ENCODE data around the gene NRP1.

NRP1 gene

DNA sequence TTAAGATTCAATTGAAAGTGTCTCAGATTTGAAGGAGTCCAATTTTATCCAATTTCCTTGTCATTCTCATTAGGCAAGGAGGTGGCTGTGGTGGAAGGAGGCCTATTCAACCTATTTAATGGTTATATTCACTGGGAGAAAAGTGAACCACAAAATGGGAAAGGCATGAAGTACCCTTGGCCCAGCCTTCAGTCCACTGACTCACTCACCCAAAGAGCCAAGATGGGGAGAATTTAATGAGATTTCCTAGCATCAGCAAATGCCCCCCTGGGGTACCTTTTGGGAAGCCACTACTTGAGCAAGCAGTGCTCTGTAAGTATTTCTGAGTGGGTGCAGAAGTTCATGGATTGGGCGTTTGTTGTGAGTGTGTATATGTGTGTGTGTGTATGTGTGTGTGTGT is 144.1 kb downstream of the NRP1 start:
- no peak for DNase-seq (ENCODE audit: low read depth)
- H3K4me3 ChIP-seq (ENCODE audit: low read length), result no peak overlapping the region
- TF ChIP-seq, protein P1, sequence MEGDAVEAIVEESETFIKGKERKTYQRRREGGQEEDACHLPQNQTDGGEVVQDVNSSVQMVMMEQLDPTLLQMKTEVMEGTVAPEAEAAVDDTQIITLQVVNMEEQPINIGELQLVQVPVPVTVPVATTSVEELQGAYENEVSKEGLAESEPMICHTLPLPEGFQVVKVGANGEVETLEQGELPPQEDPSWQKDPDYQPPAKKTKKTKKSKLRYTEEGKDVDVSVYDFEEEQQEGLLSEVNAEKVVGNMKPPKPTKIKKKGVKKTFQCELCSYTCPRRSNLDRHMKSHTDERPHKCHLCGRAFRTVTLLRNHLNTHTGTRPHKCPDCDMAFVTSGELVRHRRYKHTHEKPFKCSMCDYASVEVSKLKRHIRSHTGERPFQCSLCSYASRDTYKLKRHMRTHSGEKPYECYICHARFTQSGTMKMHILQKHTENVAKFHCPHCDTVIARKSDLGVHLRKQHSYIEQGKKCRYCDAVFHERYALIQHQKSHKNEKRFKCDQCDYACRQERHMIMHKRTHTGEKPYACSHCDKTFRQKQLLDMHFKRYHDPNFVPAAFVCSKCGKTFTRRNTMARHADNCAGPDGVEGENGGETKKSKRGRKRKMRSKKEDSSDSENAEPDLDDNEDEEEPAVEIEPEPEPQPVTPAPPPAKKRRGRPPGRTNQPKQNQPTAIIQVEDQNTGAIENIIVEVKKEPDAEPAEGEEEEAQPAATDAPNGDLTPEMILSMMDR (conservative IDR thresholded peaks at IDR 0.05; ENCODE audit: low read length), result no peak

DNA sequence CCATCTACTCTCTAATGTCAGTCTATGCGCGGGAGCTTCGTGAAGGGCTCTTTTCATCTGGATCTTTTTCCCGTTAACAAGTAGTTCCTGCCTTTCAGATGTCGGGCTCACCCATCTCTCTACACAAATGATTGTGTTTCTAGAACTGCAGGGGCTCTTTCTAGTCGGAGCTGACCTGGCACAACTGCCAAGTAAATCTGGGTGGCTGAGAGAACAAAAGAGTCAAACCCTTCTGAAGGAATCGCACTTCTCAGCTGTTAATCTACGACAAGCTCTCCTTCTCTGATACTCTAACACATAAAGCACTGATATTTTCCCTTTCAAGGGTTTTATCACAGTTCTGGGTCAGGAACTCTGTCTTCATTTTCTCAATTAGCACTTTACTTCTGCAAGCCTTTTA is 144.7 kb downstream of the NRP1 start:
- TF ChIP-seq, protein P1 (conservative IDR thresholded peaks at IDR 0.05; ENCODE audit: low read length), result no peak
- H3K4me3 ChIP-seq (ENCODE audit: low read length), result no peak overlapping the region
- no peak for DNase-seq (ENCODE audit: low read depth)

DNA sequence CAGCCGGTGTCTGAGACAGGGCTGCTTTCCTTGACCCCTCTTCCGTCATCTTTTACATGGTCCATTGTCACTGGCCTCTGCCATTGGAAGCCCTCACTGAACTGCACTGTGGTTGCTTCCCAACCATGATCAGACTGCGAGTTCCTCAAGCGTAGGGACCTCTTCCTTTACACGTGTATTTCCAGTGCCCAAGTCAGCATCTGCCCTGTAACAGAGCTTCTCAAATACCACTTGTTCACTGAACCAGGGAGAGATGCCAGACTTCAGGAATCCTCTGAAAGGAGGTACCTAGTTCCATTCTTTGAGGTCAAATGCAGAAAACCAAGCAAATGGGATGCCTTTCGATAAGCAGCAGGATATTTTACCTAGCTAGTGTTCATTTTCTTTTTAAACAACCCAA is 145.1 kb downstream of the NRP1 start:
- TF ChIP-seq, protein P1 (conservative IDR thresholded peaks at IDR 0.05; ENCODE audit: low read length), result no peak
- DNase-seq (ENCODE audit: low read depth), result no peak
- no peak overlapping the region for H3K4me3 ChIP-seq (ENCODE audit: low read length)

DNA sequence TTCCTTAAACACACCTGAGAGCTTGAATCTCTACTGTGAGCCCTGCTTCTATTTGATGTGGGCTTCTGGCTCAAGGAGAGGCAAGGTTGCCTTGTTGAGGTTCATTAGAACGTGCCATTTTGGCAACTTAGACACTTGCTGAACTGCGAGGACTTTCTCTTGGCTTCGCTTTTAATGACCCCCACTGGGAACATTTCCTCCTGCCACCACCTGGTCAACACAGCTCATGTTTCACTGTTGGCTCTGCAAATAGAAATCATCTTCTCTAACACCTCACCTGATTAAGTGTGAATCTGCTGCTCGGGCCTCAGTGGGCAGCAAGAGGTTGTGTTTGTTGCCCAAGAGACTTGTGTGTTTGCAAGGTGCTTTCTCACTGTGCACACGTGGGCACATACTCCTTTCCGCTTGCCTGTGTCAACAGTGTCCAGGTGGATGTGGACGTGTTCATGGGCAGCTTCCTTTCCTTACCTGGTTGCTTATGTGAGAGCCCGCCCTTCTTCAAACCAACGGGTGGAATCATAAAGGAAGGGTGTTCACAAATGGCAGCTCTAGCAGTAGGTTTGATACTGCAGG is 147.0 kb downstream of the NRP1 start:
- TF ChIP-seq, protein P1 (conservative IDR thresholded peaks at IDR 0.05; ENCODE audit: low read length), result no peak
- no peak for DNase-seq (ENCODE audit: low read depth)
- H3K4me3 ChIP-seq (ENCODE audit: low read length), result no peak overlapping the region

DNA sequence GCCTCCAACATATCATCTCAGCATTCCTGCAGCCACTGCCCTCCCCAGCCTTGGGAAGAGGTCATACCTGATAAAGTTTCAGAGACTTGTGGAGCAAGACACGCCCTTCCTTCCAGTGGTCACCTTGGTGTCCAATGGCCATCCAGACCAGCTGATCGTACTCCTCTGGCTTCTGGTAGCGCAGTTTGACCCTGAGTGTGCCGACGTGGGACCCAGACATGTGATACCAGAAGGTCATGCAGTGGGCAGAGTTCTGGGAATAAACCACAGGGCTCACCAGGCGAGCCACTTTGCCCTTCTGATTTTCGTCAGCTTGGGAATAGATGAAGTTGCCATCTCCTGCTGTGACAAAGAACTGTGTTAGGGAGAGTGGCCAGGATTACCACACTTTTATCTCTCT is 148.3 kb downstream of the NRP1 start:
- TF ChIP-seq, protein P1 (conservative IDR thresholded peaks at IDR 0.05; ENCODE audit: low read length), result no peak
- H3K4me3 ChIP-seq (ENCODE audit: low read length), result no peak overlapping the region
- DNase-seq (ENCODE audit: low read depth), result no peak

DNA sequence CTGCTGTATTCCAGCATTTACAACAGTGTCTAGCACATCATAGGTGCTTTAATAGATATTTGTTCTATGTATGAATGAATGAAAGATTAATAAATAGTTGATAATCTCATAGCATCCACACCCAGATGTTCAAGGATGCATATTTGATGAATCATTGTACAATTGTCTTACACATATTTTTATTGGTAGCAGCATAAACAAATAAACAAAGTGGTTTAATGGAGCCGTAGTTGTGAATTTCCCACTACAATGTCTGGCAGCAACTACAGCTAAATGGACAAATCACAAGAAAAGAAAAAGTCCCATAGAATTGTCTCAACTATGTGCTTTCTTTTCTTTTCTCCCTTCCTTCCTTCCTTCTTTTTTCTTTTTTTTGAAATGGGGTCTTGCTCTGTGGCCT is 150.8 kb downstream of the NRP1 start:
- no peak overlapping the region for H3K4me3 ChIP-seq (ENCODE audit: low read length)
- peak; percentile 41 for DNase-seq (ENCODE audit: low read depth)
- TF ChIP-seq, protein P1 (conservative IDR thresholded peaks at IDR 0.05; ENCODE audit: low read length), result no peak

DNA sequence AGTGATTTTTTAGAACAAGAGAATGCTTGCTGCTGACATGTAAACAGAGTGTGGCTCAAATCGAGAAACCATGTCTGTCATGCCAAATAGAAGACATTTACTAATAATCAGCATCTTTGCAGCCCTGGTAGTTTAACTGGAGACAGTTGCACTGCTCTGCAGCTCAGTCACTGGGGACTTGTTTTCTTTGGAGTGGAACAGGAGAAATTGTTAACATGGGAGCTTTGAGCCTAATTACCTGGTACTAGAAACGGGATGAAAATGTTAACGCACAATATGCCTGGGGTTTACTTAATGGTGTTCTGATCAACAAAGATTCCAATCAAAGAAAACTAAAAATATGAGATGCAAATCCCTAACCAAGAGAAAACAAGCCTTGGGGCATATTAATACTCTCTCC is 153.5 kb downstream of the NRP1 start:
- no peak overlapping the region for H3K4me3 ChIP-seq (ENCODE audit: low read length)
- DNase-seq (ENCODE audit: low read depth), result no peak
- TF ChIP-seq, protein P1 (conservative IDR thresholded peaks at IDR 0.05; ENCODE audit: low read length), result no peak
